Natural killer cell treated with Interleukin-12 subunit alpha and Interleukin-12 subunit beta and Interleukin-15 and Interleukin-18, amount 100 ng/mL, for 72 hours (primary cell): ENCODE results near the gene PKN3. TPM values are rescaled to one million over a fixed set of nuclear protein-coding genes. Genes with fewer than 3 reads are reported as not detected.

Experiments
- ATAC-seq, 2 donors: fragments of 150-1000 bp; cut with Tn5 transposase in 1 of 2; sonication (Bioruptor Pico), chemical (Tn5 transposase) in 1 of 2; 2 replicates each; pipeline ENCODE4 v1.10.0; 2021
- DNase-seq: peaks from one replicate; pipeline ENCODE4 v3.0.0; 2022; ENCODE audit warnings: low spot score
- H3K27ac Mint-ChIP-seq, 2 donors: 1 replicate in 1 of 2; 2 replicates in 1 of 2; pipeline ENCODE4 v1.8.0; 2022; ENCODE audit warnings: mixed read lengths in 2 of 2, mild to moderate bottlenecking in 1 of 2, moderate library complexity in 1 of 2
- H3K27me3 Mint-ChIP-seq, 2 donors: 1 replicate in 1 of 2; 2 replicates in 1 of 2; pipeline ENCODE4 v1.8.0; 2022; ENCODE audit warnings: mixed read lengths in 2 of 2
- H3K36me3 Mint-ChIP-seq: one replicate; pipeline ENCODE4 v1.8.0; 2022; ENCODE audit warnings: mixed read lengths
- H3K4me1 Mint-ChIP-seq, 2 donors: 1 replicate in 1 of 2; 2 replicates in 1 of 2; pipeline ENCODE4 v1.8.0; 2022; ENCODE audit warnings: low read depth in 2 of 2, mixed read lengths in 2 of 2, mild to moderate bottlenecking in 1 of 2
- H3K4me3 Mint-ChIP-seq: one replicate; pipeline ENCODE4 v1.8.0; 2022; ENCODE audit warnings: mixed read lengths
- H3K9me3 Mint-ChIP-seq: 2 replicates; pipeline ENCODE4 v1.8.0; 2022; ENCODE audit warnings: mixed read lengths
- total RNA-seq, 2 donors: library from RNA; stranded (reverse); gene quantifications; one replicate each; pipeline ENCODE4 v1.2.3, GENCODE V29; 2022

Gene PKN3
- total RNA-seq, 2 donors from 2014 or later: 7.0 to 8.0 TPM

- Mint-ChIP-seq H3K4me3 (no peak overlapping the region), H3K9me3 (no peaks in the 10 kb centered on the region)
- no peak for ATAC-seq
Measured at GRCh38 chr9:128716581-128717254, 14.4 kb downstream of the PKN3 start.

DNA sequence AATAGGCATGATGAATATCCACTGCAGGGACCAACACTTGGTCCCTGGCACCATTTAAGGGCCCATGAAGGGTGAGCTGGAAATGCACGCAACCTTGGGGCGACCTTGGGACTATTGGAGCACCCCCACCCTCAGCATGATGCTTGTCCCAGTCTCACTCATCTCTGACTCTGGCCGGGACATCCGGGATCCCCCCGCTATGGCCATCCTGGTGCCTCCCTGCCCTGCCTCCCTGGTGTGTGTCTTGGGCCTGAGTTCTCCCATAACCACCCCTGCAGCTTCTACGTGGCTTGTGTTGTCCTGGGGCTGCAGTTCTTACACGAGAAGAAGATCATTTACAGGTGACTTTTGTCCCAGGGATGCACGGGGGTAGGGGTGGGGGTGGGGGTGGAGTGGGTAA is 15.7 kb downstream of the PKN3 start:
- no peak for DNase-seq
- Mint-ChIP-seq H3K27ac (no peak overlapping the region), H3K4me1 (peaks cover 9 to 10% of the 10 kb centered on the region in 2 donors), H3K9me3 (no peaks in the 10 kb centered on the region), H3K4me3 (no peak overlapping the region), H3K36me3 (no peaks in the 10 kb centered on the region), H3K27me3 (no peaks in the 10 kb centered on the region)
- no peak for ATAC-seq

More at GRCh38 chr9:128716581-128717254, 14.4 kb downstream of the PKN3 start:
- no peaks in the 10 kb centered on the region for H3K4me1 Mint-ChIP-seq
- DNase-seq: no peak
- no peak overlapping the region for H3K27ac Mint-ChIP-seq
- H3K36me3 Mint-ChIP-seq: no peaks in the 10 kb centered on the region
- H3K27me3 Mint-ChIP-seq: no peaks in the 10 kb centered on the region

DNA sequence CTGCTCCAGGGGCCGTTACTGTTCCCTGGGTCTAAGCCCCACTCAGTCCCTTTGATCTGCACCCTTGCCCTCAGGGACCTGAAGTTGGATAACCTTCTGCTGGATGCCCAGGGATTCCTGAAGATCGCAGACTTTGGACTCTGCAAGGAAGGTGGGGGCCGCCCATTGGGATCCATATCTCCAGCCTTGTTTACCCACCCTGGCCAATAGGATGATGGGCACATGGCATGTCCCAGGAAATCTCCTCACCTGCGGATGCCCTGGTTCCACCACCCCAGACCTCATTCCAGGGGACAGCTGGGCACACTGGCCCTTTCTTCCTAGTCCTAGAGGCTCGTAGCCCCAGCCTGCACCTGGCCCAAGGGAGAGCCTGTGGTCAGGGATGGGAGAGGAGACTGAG is 16.2 kb downstream of the PKN3 start:
- H3K9me3 Mint-ChIP-seq: no peaks in the 10 kb centered on the region
- no peaks in the 10 kb centered on the region for H3K36me3 Mint-ChIP-seq
- DNase-seq (no peak), ATAC-seq (no peak)
- peaks cover 13 to 14% of the 10 kb centered on the region in 2 donors for H3K4me1 Mint-ChIP-seq
- H3K4me3 Mint-ChIP-seq: no peak overlapping the region
- no peaks in the 10 kb centered on the region for H3K27me3 Mint-ChIP-seq
- no peak overlapping the region for H3K27ac Mint-ChIP-seq

GRCh38 chr9:128719919-128720605 is 17.8 kb downstream of the PKN3 start:
- ATAC-seq (no peak), DNase-seq (no peak)
- H3K27me3 Mint-ChIP-seq: no peaks in the 10 kb centered on the region
- H3K4me3 Mint-ChIP-seq: no peak overlapping the region
- H3K27ac Mint-ChIP-seq: no peak overlapping the region
- H3K9me3 Mint-ChIP-seq: no peaks in the 10 kb centered on the region
- H3K36me3 Mint-ChIP-seq: no peaks in the 10 kb centered on the region
- peaks cover 25% of the 10 kb centered on the region in 2 donors for H3K4me1 Mint-ChIP-seq

- Mint-ChIP-seq H3K27ac (no peak overlapping the region), H3K9me3 (no peaks in the 10 kb centered on the region), H3K36me3 (no peaks in the 10 kb centered on the region)
Measured at GRCh38 chr9:128720841-128721486, 18.7 kb downstream of the PKN3 start.

DNA sequence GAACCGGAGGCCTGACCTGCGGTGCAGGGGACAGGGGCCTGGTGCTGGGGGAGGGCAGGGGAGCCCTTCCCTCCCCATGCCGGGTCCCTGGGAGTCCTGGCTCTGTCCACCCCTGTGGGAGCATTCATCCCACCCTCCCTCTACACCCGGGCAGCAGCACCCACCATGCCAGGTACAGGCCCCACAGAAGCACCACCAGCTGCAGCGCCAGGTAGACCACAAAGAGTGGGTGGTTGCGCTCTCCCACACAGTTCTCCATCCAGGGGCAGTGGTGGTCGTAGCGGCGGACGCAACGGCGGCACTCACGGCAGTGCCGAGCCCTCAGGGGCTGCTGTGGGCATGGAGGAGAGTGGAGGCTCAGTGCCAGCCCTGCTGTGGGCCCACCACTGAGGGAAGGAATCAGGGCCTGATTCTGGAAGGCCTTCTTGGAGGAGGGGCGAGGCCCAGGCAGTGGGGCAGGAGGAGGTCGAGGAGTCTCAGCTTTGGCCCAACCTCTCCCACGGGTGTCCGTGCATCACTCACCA is 19.2 kb downstream of the PKN3 start:
- DNase-seq (no peak), ATAC-seq (no peak)
- no peaks in the 10 kb centered on the region for H3K27me3 Mint-ChIP-seq
- no peak overlapping the region for H3K27ac Mint-ChIP-seq
- H3K9me3 Mint-ChIP-seq: no peaks in the 10 kb centered on the region
- no peaks in the 10 kb centered on the region for H3K36me3 Mint-ChIP-seq
- peaks cover 32 to 35% of the 10 kb centered on the region in 2 donors for H3K4me1 Mint-ChIP-seq
- H3K4me3 Mint-ChIP-seq: no peak overlapping the region

More at GRCh38 chr9:128720841-128721486, 18.7 kb downstream of the PKN3 start:
- DNase-seq (no peak), ATAC-seq (no peak)
- H3K27me3 Mint-ChIP-seq: no peaks in the 10 kb centered on the region
- H3K4me3 Mint-ChIP-seq: peak overlapping the region; percentile 22
- peaks cover 30 to 32% of the 10 kb centered on the region in 2 donors for H3K4me1 Mint-ChIP-seq

GRCh38 chr9:128722380-128723351 is 20.4 kb downstream of the PKN3 start:
- Mint-ChIP-seq H3K4me3 (peak overlapping the region; percentile 95), H3K27me3 (no peaks in the 10 kb centered on the region), H3K27ac (peak overlapping the region; percentile 75 to 89), H3K36me3 (no peaks in the 10 kb centered on the region), H3K4me1 (peaks cover 32 to 35% of the 10 kb centered on the region in 2 donors), H3K9me3 (no peaks in the 10 kb centered on the region)
- no peak for ATAC-seq
- no peak for DNase-seq

DNA sequence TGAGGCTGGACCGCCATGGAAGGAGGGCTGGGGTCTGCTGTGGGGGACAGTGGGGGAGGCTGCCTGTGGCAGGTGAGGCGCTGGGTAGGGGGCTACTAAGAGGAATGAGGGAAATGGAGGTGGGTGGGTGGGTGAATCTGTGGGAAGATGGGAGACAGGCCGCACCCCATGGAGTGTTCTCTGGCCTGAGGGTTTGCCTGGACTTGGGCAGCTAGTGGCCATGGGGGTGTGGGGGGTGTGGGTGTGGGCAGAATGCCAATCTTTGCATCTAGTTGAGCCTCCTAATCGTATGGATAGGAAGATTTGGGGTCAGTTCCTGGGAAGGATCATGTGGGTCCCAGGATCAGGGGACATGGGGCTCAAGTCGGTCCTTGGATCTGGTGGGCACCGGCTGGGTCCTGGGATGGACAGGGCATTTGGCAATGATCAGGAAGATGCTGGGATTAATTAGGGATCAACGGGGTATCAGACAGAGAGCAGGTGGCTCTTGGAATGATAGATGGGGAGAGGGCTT is 21.1 kb downstream of the PKN3 start:
- DNase-seq (no peak), ATAC-seq (no peak)
- Mint-ChIP-seq H3K36me3 (no peaks in the 10 kb centered on the region), H3K27ac (peak overlapping the region; percentile 75 to 89), H3K27me3 (no peaks in the 10 kb centered on the region), H3K4me1 (peaks cover 32 to 35% of the 10 kb centered on the region in 2 donors), H3K4me3 (peak overlapping the region; percentile 95), H3K9me3 (no peaks in the 10 kb centered on the region)

- H3K4me1 Mint-ChIP-seq: peaks cover 32 to 35% of the 10 kb centered on the region in 2 donors
- H3K27ac Mint-ChIP-seq: peak within 1 kb of the TSS; percentile 75 to 89
- DNase-seq (peak; percentile 100), ATAC-seq (peak; percentile 99)
- H3K9me3 Mint-ChIP-seq: no peaks in the 10 kb centered on the region
- H3K36me3 Mint-ChIP-seq: no peaks in the 10 kb centered on the region
- no peaks in the 10 kb centered on the region for H3K27me3 Mint-ChIP-seq
- peak within 1 kb of the TSS; percentile 95 for H3K4me3 Mint-ChIP-seq
Measured at GRCh38 chr9:128723866-128724743, 21.8 kb downstream of the PKN3 start, which contains the start of gene ZDHHC12. ZDHHC12 (minus strand) TSS chr9:128724127; CDS start chr9:128724093, 34 bp downstream.

- DNase-seq: no peak
- Mint-ChIP-seq H3K27me3 (no peaks in the 10 kb centered on the region), H3K36me3 (no peaks in the 10 kb centered on the region), H3K9me3 (no peaks in the 10 kb centered on the region), H3K27ac (peak overlapping the region; percentile 75 to 89), H3K4me1 (peaks cover 32 to 35% of the 10 kb centered on the region in 2 donors), H3K4me3 (peak overlapping the region; percentile 95)
- ATAC-seq: peak in 1 of 2 donors; percentile 26
Measured at GRCh38 chr9:128724744-128725211, 22.5 kb downstream of the PKN3 start.

GRCh38 chr9:128727640-128728248 is 25.4 kb downstream of the PKN3 start:
- Mint-ChIP-seq H3K36me3 (no peaks in the 10 kb centered on the region), H3K27me3 (no peaks in the 10 kb centered on the region)

GRCh38 chr9:128728298-128728697 is 26.0 kb downstream of the PKN3 start:
- H3K27ac Mint-ChIP-seq: no peak overlapping the region
- H3K9me3 Mint-ChIP-seq: no peaks in the 10 kb centered on the region
- H3K27me3 Mint-ChIP-seq: no peaks in the 10 kb centered on the region
- H3K36me3 Mint-ChIP-seq: no peaks in the 10 kb centered on the region
- ATAC-seq (no peak), DNase-seq (no peak)
- peaks cover 20 to 23% of the 10 kb centered on the region in 2 donors for H3K4me1 Mint-ChIP-seq
- H3K4me3 Mint-ChIP-seq: no peak overlapping the region

More at GRCh38 chr9:128727640-128728248, 25.4 kb downstream of the PKN3 start:
- Mint-ChIP-seq H3K4me3 (no peak overlapping the region), H3K27ac (no peak overlapping the region), H3K9me3 (no peaks in the 10 kb centered on the region), H3K4me1 (peaks cover 26 to 28% of the 10 kb centered on the region in 2 donors)
- no peak for DNase-seq
- no peak for ATAC-seq
